Fibroblast of upper back skin (primary cell): ENCODE results near the gene FLRT1.

ENCODE experiments used
- DNase-seq: peaks from one replicate; pipeline ENCODE4 v3.0.0-alpha.2; 2013

Gene FLRT1

GRCh38 chr11:64069401-64070313 lies 33.9 kb downstream of the FLRT1 start:
- DNase-seq = no peak

DNA sequence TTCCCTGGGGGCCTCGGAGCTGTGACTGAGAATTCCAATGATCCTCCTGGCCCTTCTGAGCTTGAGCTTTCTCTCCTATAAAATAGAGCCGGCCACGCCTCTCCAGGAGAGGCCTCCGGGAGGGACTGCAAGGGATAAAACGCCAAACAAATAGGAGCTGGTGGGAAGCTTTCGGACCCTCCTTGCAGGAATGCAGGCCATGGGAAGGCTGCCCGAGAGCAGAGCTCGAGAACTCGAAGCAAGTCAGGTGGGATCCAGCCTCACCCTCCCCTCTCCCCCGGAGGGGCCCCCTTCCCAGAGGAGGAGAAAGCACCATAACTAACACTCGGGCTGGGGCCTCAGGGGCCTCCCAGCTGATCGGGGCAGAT lies 34.6 kb downstream of the FLRT1 start:
- no peak for DNase-seq

GRCh38 chr11:64071849-64072248 lies 36.1 kb downstream of the FLRT1 start:
- no peak for DNase-seq

DNA sequence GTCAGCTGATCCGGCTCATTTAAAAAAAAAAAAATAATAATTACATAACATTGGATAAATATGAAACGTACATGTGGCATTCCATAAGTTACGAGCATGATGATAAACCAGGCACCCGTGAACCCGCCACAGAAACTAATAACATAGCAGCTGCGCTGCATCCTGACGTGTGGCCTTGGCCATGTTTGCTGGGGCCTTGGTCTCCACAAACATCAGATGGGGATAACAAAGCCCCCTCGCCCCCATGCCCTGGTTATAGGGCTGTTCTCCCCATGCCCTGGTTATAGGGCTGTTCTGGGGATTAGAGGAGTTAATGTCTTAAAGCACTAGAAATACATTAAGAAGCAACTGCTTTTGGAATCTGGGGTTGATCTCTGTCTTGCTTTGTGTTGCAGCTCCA lies 36.7 kb downstream of the FLRT1 start:
- DNase-seq = no peak

DNA sequence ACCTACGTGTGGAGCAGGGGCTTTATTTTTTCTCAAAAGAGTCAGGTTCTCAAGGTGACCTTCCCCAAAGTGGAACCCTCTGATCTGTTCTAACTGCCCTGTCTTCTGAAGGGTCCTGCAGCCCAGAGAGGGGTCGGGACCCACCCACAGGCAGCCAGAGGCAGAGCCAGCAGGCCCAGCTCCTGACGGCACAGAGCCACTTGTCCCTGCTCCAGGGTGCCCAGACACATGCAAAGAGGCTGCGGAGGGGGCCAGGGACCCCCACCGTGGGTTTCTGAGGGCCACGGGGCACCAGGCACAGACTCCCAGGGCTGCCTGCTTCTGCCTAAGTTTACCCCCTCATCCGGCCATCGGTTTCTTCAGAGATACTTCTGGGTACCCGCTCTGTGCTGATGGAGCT lies 37.1 kb downstream of the FLRT1 start:
- DNase-seq = no peak

DNA sequence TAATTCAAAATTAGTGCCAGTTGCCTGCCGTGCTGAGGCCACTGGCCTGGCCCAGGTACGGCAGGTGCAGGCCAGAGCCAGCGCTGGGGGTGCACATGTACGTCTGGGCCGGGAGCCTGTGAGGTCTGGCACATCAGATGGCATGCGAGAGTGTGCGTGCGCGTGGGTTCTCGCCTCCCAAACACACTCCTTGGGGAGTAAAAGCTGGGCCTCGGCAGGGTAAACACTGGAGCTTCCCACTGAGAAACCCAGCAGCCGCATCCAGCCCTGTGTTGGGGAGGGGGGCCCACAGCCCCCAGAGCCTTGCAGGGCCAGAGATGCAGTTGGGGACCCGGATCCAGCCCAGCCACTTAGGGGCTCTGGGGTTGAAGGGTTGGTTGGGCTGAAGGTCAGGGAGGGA lies 37.8 kb downstream of the FLRT1 start:
- no peak for DNase-seq

GRCh38 chr11:64074239-64074638 lies 38.5 kb downstream of the FLRT1 start:
- no peak for DNase-seq

DNA sequence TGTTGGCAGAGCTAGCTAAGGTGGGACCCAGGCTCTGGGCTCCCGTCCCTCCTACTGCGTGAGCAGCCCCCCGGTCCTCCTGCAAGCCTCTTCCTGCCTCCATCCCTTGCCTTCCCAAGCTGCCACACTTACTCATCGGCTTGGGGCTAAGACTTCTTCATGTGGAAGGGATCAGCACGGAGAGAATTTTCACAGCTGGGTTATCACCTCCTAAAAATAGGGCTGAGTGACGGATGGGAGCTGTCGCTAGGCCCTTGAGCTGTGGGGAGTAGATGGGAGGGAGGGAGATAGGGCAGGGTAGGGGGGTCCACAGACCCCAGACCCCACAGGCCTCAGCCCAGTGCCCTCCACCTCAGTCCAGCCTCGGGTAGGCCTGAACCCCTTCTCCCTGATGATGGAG lies 41.0 kb downstream of the FLRT1 start:
- DNase-seq = no peak

DNA sequence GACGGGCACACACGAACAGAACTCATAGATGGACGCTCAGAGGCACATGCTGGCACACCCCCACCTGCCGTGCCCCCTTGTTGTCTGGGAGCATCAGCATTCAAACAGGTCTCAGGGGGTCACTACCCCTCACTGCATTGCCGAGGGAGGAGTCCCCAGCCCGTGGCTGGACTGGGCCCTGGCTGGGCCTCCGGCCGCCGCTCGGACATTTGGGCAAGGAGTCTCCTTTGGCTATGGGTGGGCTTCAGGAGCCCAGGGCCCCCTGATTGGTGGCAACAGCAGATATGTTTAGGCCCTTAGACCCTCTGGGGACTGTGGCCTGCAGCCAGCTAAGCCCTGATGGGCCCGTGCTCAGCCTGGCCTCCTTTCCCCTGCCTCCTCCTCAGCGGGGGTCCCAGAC lies 41.9 kb downstream of the FLRT1 start:
- DNase-seq = no peak

DNA sequence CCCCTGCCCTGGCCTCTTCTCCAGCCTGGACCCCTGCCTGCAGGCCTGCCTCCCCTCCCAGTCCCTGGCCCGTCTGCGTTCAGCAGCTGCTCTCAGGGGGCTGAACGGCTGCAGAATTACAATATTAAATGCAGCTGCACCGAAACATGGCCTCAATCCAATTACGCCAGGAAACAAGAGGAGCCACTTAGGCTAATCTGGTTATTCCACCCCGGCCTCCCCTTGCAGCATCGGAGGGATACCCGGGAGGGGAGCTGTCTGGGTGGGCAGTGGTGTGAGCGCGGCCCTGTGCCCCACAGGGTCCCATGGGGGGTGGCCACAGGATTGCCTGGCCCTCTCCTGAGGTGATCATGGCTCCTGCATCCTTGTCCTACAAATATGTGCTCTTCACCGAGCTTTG lies 42.6 kb downstream of the FLRT1 start:
- no peak for DNase-seq

GRCh38 chr11:64078905-64079304 lies 43.2 kb downstream of the FLRT1 start:
- no peak for DNase-seq

DNA sequence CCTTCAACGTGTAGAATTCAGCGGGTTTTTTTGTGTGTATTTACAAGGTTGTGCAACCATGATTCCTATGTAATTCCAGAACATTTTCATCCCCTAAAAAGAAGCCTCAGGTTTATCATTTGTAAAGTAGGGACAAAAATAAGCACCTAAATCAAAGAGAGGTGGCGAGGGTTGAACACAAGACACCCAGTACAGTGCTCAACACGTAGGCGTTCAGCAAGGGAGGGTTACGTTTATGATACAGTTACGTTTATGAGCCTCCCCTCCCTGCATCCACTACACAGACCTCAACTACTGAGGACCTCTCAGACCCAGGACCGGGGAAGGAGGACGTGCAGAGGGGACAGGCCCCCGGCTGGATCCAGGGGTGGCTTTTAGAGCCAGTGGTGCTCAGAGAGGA lies 44.7 kb downstream of the FLRT1 start:
- DNase-seq = no peak

- DNase-seq = no peak
These were observed 46.2 kb downstream of the FLRT1 start for GRCh38 chr11:64081745-64082442.

GRCh38 chr11:64083398-64084080 lies 47.8 kb downstream of the FLRT1 start:
- no peak for DNase-seq

GRCh38 chr11:64084146-64084950 lies 48.6 kb downstream of the FLRT1 start:
- DNase-seq = no peak

DNA sequence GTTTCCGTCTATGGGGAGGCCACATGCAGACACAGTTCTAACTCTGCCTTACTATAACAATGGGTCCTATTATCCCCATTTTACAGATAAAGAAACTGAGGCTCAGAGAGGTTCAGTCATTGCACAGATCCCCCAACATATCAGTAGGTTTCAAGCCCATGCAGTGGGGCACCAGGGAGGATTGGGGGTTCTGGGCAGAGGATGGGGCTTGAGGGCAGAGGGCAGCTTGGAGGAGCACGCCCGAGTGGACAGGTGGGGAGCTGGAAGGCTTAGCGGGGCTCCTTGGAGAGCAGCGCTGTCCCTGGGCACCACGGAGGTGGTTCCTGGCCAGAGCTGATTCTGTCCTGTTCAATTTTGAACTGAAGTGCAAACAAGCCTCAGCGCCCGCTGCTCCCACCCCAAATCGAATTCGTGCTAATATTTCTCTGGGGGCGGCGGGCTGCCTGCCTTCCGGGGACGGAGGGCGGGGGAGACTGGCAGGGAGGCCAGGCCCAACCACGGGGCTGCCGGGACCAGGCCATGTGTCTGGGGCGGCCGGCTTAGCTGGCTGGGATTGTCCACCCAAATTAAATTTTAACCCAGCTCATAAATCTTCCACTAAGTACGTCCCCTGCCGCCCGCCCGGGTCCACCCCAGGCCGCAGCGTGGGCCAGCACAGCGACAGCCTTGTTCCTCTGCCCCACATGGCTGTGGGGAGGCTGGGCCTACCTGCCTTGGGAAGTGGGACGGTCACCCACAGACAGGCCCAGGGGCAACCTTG lies 49.4 kb downstream of the FLRT1 start:
- no peak for DNase-seq
